GM19193 (cell line): ENCODE measurements around the gene CD300LB.

Experiments used
- POLR2A ChIP-seq: IDR thresholded peaks from 4 replicates; pipeline ENCODE4 v1.6.1; 2011; ENCODE audit not compliant: insufficient read depth, insufficient read length; ENCODE audit errors: extremely low read depth

CD300LB gene

GRCh38 chr17:74558882-74559519 lies 27.7 kb upstream of the CD300LB start:
- TF ChIP-seq POLR2A, result no peak

GRCh38 chr17:74555427-74555940 lies 24.2 kb upstream of the CD300LB start:
- no peak for TF ChIP-seq POLR2A

GRCh38 chr17:74554909-74555308 lies 23.6 kb upstream of the CD300LB start:
- no peak for TF ChIP-seq POLR2A

GRCh38 chr17:74552037-74552436 lies 20.8 kb upstream of the CD300LB start:
- TF ChIP-seq POLR2A, result no peak

GRCh38 chr17:74550602-74551001 lies 19.3 kb upstream of the CD300LB start:
- TF ChIP-seq POLR2A, result no peak

- TF ChIP-seq POLR2A, result no peak
Observed at GRCh38 chr17:74549343-74549742, 18.1 kb upstream of the CD300LB start.

- TF ChIP-seq POLR2A, result no peak
Observed at GRCh38 chr17:74547736-74548135, 16.5 kb upstream of the CD300LB start.

- TF ChIP-seq POLR2A, result no peak
Observed at GRCh38 chr17:74547264-74547663, 16.0 kb upstream of the CD300LB start.

- no peak for TF ChIP-seq POLR2A
Observed at GRCh38 chr17:74546586-74546985, 15.3 kb upstream of the CD300LB start.

GRCh38 chr17:74545843-74546230 lies 14.6 kb upstream of the CD300LB start, which contains the start of gene CD300C:
Gene CD300C, minus strand, starts transcription at chr17:74546115. Its CDS starts 333 bp downstream, at chr17:74545782.
- TF ChIP-seq POLR2A, result no peak

- no peak for TF ChIP-seq POLR2A
Observed at GRCh38 chr17:74544991-74545842, 13.9 kb upstream of the CD300LB start.

- TF ChIP-seq POLR2A, result no peak
Observed at GRCh38 chr17:74543891-74544760, 12.9 kb upstream of the CD300LB start.

GRCh38 chr17:74543406-74543805 lies 12.1 kb upstream of the CD300LB start:
- no peak for TF ChIP-seq POLR2A

- TF ChIP-seq POLR2A, result no peak
Observed at GRCh38 chr17:74542727-74543383, 11.6 kb upstream of the CD300LB start.
